A673 (cell line): ENCODE results near the gene ZNF124.
"Not testable (repeated sequence)": the region's sequence is repeated elsewhere in the genome, so short reads cannot be mapped to it uniquely, and the experiment has no call there.

Experiments used
- CTCF ChIP-seq: fragments of 300-800, 200-600 bp; sonication (generic); conservative IDR thresholded peaks from 2 replicates; pipeline ENCODE4 v1.5.1; 2017; ENCODE audit warnings: low read depth, mild to moderate bottlenecking, antibody characterized with exemption, low read length, moderate library complexity, mixed read lengths
- EZH2 ChIP-seq: fragments of 200-600 bp; sonication (generic); IDR thresholded peaks from 2 replicates; pipeline ENCODE4 v1.6.1; 2017; ENCODE audit warnings: borderline replicate concordance, low read depth, mild to moderate bottlenecking, mixed read lengths, antibody characterized with exemption, low read length; ENCODE audit not compliant: poor library complexity, severe bottlenecking

GRCh38 chr1:247126601-247127000, 45.2 kb downstream of the ZNF124 start:
- not testable (repeated sequence) for TF ChIP-seq CTCF, EZH2
